Measurements from ENCODE around the gene FIBCD1. TPM values are rescaled to one million over a fixed set of nuclear protein-coding genes. Genes with fewer than 3 reads are reported as not detected.

Gene FIBCD1
- polyA plus RNA-seq, 1 of the 3 experiments (the other 2 are of a cell fraction): 1.3 TPM

GRCh38 chr9:130893341-130894101 lies 45.5 kb downstream of the FIBCD1 start:
- Histone ChIP-seq H2AFZ (ENCODE audit: low read depth) (no peak overlapping the region), H3K4me1 (ENCODE audit: control insufficient read depth in 1 of 2, insufficient read depth in 2 of 2, low read depth in 1 of 2, low read length in 1 of 2) (peaks cover 0 to 3% of the 10 kb centered on the region in 2 experiments; a peak in 1 of 4 replicates), H3K36me3 (replicated peaks in 1 of 2; ENCODE audit: control insufficient read depth in 1 of 2, insufficient read depth in 2 of 2, low read length in 1 of 2) (peaks cover 23 to 46% of the 10 kb centered on the region in 2 experiments), H3K9me2 (no peaks in the 10 kb centered on the region), H3K9ac (no peak overlapping the region), H3K27me3 (ENCODE audit: insufficient read depth) (no peaks in the 10 kb centered on the region), H3K27ac (ENCODE audit: low read depth in 2 of 2, low read length in 1 of 2) (no peak overlapping the region), H3K79me2 (ENCODE audit: insufficient read depth) (no peaks in the 10 kb centered on the region), H3K4me3 (ENCODE audit: low read depth in 2 of 2, low read length in 1 of 2) (no peak overlapping the region), H4K20me1 (ENCODE audit: insufficient read depth) (peaks cover 35% of the 10 kb centered on the region; the same call in 1 of the 2 replicates), H3K4me2 (no peak overlapping the region), H3F3A (replicated peaks; ENCODE audit: insufficient read depth) (peaks cover 9% of the 10 kb centered on the region), H3K9me3 (no peaks in the 10 kb centered on the region)
- TF ChIP-seq, protein P1, sequence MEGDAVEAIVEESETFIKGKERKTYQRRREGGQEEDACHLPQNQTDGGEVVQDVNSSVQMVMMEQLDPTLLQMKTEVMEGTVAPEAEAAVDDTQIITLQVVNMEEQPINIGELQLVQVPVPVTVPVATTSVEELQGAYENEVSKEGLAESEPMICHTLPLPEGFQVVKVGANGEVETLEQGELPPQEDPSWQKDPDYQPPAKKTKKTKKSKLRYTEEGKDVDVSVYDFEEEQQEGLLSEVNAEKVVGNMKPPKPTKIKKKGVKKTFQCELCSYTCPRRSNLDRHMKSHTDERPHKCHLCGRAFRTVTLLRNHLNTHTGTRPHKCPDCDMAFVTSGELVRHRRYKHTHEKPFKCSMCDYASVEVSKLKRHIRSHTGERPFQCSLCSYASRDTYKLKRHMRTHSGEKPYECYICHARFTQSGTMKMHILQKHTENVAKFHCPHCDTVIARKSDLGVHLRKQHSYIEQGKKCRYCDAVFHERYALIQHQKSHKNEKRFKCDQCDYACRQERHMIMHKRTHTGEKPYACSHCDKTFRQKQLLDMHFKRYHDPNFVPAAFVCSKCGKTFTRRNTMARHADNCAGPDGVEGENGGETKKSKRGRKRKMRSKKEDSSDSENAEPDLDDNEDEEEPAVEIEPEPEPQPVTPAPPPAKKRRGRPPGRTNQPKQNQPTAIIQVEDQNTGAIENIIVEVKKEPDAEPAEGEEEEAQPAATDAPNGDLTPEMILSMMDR (IDR thresholded peaks at IDR 0.05): 0 out of 2 replicates have a peak, but pooled peaks have one; percentile 10
- TF ChIP-seq, protein P2, sequence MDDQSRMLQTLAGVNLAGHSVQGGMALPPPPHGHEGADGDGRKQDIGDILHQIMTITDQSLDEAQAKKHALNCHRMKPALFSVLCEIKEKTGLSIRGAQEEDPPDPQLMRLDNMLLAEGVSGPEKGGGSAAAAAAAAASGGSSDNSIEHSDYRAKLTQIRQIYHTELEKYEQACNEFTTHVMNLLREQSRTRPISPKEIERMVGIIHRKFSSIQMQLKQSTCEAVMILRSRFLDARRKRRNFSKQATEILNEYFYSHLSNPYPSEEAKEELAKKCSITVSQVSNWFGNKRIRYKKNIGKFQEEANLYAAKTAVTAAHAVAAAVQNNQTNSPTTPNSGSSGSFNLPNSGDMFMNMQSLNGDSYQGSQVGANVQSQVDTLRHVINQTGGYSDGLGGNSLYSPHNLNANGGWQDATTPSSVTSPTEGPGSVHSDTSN (IDR thresholded peaks at IDR 0.05): no peak
- TF ChIP-seq TCF12 (IDR thresholded peaks at IDR 0.05): no peak
- POLR2A ChIA-PET: no interaction called here
- CTCF ChIA-PET: interaction anchor here (0.8 to 4.1 kb wide), 5 partner anchors 24 to 192 kb away, joined by 3 to 19 read pairs (median 11); no protein-coding TSS in a partner anchor
- 90% methylated on average over 12 of the region's 34 CpGs for WGBS (ENCODE audit: low lambda C conversion rate)
- DNase-seq: peak; percentile 41

GRCh38 chr9:130892477-130893304 lies 46.4 kb downstream of the FIBCD1 start:
- H3K4me2 ChIP-seq: no peak overlapping the region
- ChIA-PET CTCF (interaction anchor here (0.8 to 4.1 kb wide), 6 partner anchors 16 to 154 kb away, joined by 3 to 19 read pairs (median 7); no protein-coding TSS in a partner anchor), POLR2A (no interaction called here)
- 92% methylated on average over 20 of the region's 24 CpGs for WGBS (ENCODE audit: low lambda C conversion rate)
- H3K36me3 ChIP-seq (replicated peaks in 1 of 2; ENCODE audit: control insufficient read depth in 1 of 2, insufficient read depth in 2 of 2, low read length in 1 of 2): peaks cover 26 to 55% of the 10 kb centered on the region in 2 experiments
- no peak overlapping the region for H3K9ac ChIP-seq
- H3K9me3 ChIP-seq: no peaks in the 10 kb centered on the region
- TF ChIP-seq JUND (IDR thresholded peaks at IDR 0.05): no peak
- TF ChIP-seq TEAD4 (IDR thresholded peaks at IDR 0.05; ENCODE audit: borderline replicate concordance, insufficient read depth): no peak
- no peak for TF ChIP-seq FOXM1 (IDR thresholded peaks at IDR 0.05; ENCODE audit: low read depth)
- no peak for TF ChIP-seq NRF1 (IDR thresholded peaks at IDR 0.05; ENCODE audit: low read depth, low read length)
- no peak for TF ChIP-seq TCF12 (IDR thresholded peaks at IDR 0.05)
- TF ChIP-seq FOXJ3 (CRISPR knock-in tag; IDR thresholded peaks at IDR 0.05): no peak
- no peak for TF ChIP-seq MEF2A (IDR thresholded peaks at IDR 0.05; ENCODE audit: borderline replicate concordance, low read depth)
- H3K9me2 ChIP-seq: no peaks in the 10 kb centered on the region
- no peak for DNase-seq
- H3K4me3 ChIP-seq (ENCODE audit: low read depth in 2 of 2, low read length in 1 of 2): no peak overlapping the region
- no peak overlapping the region for H2AFZ ChIP-seq (ENCODE audit: low read depth)
- H3K27me3 ChIP-seq (ENCODE audit: insufficient read depth): no peaks in the 10 kb centered on the region
- H4K20me1 ChIP-seq (ENCODE audit: insufficient read depth): peaks cover 43% of the 10 kb centered on the region
- H3F3A ChIP-seq (replicated peaks; ENCODE audit: insufficient read depth): peaks cover 9% of the 10 kb centered on the region
- H3K4me1 ChIP-seq (ENCODE audit: control insufficient read depth in 1 of 2, insufficient read depth in 2 of 2, low read depth in 1 of 2, low read length in 1 of 2): no peaks in the 10 kb centered on the region; a peak in 1 of 4 replicates
- H3K27ac ChIP-seq (ENCODE audit: low read depth in 2 of 2, low read length in 1 of 2): no peak overlapping the region
- H3K79me2 ChIP-seq (ENCODE audit: insufficient read depth): no peaks in the 10 kb centered on the region
